ENCODE data around the gene INPP5F.

Gene INPP5F

DNA sequence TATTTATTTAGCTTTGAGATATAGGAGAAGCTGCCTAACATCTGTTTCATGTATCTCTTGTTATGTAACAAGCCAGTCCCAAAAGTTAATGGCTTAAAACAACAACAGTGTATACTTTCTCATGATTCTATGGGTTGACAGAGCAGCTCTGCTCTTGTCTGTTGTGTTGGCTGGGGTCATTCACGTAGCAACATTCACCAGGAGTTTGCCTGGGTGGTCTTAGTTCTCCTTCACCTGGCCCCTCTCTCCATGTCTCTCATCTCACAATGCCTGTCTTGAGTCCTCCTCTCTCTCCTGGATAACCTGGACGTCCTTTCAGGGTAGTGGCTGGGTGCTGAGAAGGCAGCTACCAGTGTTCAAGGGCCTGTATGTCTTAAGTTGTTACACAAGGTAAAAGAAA is 27.5 kb downstream of the INPP5F start:
- no peak for TF ChIP-seq CTCF (IDR thresholded peaks at IDR 0.05; ENCODE audit: borderline replicate concordance, control extremely low read depth, extremely low read depth, insufficient read depth, missing control alignments)
- in situ Hi-C loops (cut with MboI; ENCODE audit: low sequenced_read_pairs, unreplicated experiment): no loop called here
- no peak for DNase-seq (ENCODE audit: low spot score)

GRCh38 chr10:119754085-119754484 is 28.2 kb downstream of the INPP5F start:
- no peak for TF ChIP-seq CTCF (IDR thresholded peaks at IDR 0.05; ENCODE audit: borderline replicate concordance, control extremely low read depth, extremely low read depth, insufficient read depth, missing control alignments)
- DNase-seq (ENCODE audit: low spot score): no peak
- in situ Hi-C loops (cut with MboI; ENCODE audit: low sequenced_read_pairs, unreplicated experiment): no loop called here

DNA sequence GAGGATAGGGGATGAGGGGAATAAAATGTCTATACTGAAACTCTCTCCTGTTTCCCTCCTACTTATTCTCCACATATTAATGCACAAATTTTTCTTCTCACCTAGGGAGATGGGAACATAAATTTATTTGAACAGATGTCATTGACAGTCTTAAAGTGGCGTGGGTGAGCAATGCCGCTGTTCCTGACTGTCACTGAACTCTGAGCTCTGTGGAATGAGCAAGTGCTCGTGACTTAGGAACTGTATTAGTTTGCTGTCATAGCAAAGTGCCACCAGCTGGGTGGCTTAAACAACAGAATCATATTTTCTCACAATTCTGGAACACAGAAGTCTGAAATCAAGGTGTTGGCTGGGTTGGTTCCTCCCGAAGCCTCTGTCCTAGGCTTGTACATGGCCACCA is 29.1 kb downstream of the INPP5F start:
- TF ChIP-seq CTCF (IDR thresholded peaks at IDR 0.05; ENCODE audit: borderline replicate concordance, control extremely low read depth, extremely low read depth, insufficient read depth, missing control alignments): no peak
- in situ Hi-C loops (cut with MboI; ENCODE audit: low sequenced_read_pairs, unreplicated experiment): no loop called here
- DNase-seq (ENCODE audit: low spot score): no peak

DNA sequence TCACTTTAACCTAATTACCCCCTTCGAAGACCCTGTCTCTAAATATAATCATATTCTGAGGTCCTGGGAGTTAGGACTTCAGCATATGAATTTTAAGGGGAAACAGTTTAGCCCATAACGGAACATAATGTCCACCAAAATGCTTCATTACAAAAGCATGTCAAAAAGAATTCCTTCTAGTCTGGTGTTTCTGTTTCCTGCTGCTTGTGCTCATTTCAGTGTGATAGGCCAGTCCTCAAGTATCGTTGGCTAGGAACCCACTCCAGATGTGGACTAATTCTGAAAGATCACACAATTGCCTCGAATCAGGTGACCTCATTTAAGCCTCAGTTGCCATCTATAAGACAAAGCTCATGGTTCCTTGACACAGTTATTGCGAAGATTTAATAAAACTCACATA is 29.6 kb downstream of the INPP5F start:
- no peak for TF ChIP-seq CTCF (IDR thresholded peaks at IDR 0.05; ENCODE audit: borderline replicate concordance, control extremely low read depth, extremely low read depth, insufficient read depth, missing control alignments)
- DNase-seq (ENCODE audit: low spot score): no peak
- in situ Hi-C loops (cut with MboI; ENCODE audit: low sequenced_read_pairs, unreplicated experiment): no loop called here

DNA sequence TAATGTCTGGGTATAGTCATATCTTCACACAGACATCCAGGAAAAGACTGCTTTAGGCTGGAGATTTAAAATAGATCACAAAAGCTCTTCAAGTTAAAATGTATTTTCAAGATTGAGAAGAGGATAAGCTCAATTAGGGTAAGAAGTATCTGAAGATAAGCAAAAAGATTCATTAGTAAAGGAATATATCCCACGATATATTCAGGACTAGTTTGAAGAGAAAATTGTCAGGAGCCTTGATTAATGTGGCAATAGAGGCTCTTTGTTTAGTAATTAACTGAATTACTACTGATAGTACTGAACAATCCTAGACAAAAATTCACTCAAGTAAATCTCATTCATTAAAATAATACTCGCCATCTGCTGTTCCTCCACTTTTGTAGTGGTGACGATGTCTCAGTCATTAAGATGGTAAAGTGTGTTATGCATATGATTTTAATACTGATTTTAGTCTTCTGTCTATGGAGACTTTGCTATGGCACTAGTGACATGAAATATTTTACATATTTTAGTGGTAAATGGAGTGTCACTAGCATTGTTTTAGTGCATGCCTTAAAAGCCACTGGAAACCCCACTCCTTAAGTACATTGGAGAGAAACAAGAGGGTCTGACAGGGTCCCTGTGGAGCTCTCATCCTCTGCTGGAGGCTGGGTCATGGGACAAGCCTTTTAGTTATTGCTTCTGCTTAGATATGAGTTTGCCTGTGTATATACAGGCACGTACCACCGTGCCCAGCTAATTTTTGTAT is 32.8 kb downstream of the INPP5F start:
- DNase-seq (ENCODE audit: low spot score): no peak
- in situ Hi-C loops (cut with MboI; ENCODE audit: low sequenced_read_pairs, unreplicated experiment): no loop called here
- no peak for TF ChIP-seq CTCF (IDR thresholded peaks at IDR 0.05; ENCODE audit: borderline replicate concordance, control extremely low read depth, extremely low read depth, insufficient read depth, missing control alignments)

- TF ChIP-seq CTCF (IDR thresholded peaks at IDR 0.05; ENCODE audit: borderline replicate concordance, control extremely low read depth, extremely low read depth, insufficient read depth, missing control alignments): no peak
- in situ Hi-C loops (cut with MboI; ENCODE audit: low sequenced_read_pairs, unreplicated experiment): no loop called here
- no peak for DNase-seq (ENCODE audit: low spot score)
These were observed 34.0 kb downstream of the INPP5F start for GRCh38 chr10:119759832-119760231.
